Prostate gland (tissue), 2 donors: Measurements from ENCODE around the gene MTG1.

Experiments used
- POLR2A ChIP-seq: fragments of 450-650 bp; IDR thresholded peaks from one replicate; pipeline ENCODE4 v1.6.1; 2016; ENCODE audit warnings: antibody characterized with exemption, mild to moderate bottlenecking
- TF ChIP-seq, protein P1 (sequence below), 4 experiments: fragments of 200-600 bp in 2 of 4; fragments of 450-650 bp in 2 of 4; sonication (generic) in 2 of 4; IDR thresholded peaks; 1 replicate in 3 of 4; 2 replicates in 1 of 4; pipeline ENCODE4 v1.5.1; 2016 to 2019; ENCODE audit warnings: antibody characterized with exemption in 4 of 4, mild to moderate bottlenecking in 2 of 4, moderate library complexity in 2 of 4

DNA sequence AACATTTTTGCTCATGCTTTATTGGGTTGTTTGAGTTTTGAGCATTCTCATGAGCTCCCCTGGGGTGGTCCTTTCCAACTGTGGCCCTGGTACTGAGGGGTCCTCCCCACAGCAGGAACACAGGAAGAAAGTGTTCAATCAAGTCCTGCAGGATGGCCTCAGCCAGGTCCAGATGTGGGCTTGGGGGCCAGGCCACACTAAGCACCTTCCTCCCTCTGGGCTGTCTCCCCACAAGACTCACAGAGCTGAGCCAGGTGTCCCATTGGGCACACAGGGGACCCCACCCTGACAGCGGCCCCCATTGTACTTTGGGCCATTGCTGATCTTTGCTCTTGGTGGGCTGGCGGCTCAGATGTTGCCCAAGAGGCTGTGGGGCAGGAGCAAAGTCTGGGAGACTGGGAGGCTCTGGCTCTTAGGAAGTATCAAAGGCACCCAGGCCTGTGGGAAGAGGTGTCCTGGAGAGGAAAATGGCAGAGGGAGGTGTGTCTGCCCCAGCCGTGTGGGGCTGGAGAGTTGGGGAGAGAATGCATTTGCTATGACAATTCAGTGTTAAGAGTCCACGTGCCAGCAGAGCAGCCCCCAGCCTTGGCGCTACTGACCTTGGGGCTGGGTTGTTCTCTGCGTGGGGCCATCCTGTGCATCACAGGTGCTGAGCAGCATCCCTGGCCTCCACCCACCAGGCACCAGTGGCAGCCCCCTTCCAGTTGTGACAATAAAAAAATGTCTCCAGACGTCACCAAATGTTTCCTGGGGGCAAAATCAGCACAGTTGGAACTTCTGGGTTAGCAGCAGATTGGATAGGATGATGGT is 77.5 kb downstream of the MTG1 start:
- no peak for TF ChIP-seq POLR2A
- TF ChIP-seq, protein P1, sequence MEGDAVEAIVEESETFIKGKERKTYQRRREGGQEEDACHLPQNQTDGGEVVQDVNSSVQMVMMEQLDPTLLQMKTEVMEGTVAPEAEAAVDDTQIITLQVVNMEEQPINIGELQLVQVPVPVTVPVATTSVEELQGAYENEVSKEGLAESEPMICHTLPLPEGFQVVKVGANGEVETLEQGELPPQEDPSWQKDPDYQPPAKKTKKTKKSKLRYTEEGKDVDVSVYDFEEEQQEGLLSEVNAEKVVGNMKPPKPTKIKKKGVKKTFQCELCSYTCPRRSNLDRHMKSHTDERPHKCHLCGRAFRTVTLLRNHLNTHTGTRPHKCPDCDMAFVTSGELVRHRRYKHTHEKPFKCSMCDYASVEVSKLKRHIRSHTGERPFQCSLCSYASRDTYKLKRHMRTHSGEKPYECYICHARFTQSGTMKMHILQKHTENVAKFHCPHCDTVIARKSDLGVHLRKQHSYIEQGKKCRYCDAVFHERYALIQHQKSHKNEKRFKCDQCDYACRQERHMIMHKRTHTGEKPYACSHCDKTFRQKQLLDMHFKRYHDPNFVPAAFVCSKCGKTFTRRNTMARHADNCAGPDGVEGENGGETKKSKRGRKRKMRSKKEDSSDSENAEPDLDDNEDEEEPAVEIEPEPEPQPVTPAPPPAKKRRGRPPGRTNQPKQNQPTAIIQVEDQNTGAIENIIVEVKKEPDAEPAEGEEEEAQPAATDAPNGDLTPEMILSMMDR (IDR thresholded peaks at IDR 0.05), result no peak
